HepG2 (cell line): ENCODE measurements around the gene DPEP2NB. TPM values are rescaled to one million over a fixed set of nuclear protein-coding genes. Genes with fewer than 3 reads are reported as not detected.
A peak's percentile ranks its signal among the peaks of the same experiment; 100 is the strongest.

ENCODE experiments used
- ATF7 ChIP-seq, 2 experiments: fragments of 450-650 bp in 1 of 2; sonication (generic) in 1 of 2; formaldehyde crosslinking in 1 of 2; IDR thresholded peaks; 2 replicates each; pipeline versions ENCODE4 v1.4.0 to v1.6.1; 2016 to 2020; ENCODE audit warnings: antibody characterized with exemption in 1 of 2, mild to moderate bottlenecking in 1 of 2, missing genetic modification reagents in 1 of 2
- BHLHE40 ChIP-seq: IDR thresholded peaks from 2 replicates; pipeline ENCODE4 v1.6.1; 2011; ENCODE audit warnings: low read length, improper control_type of control experiment
- IKZF1 ChIP-seq: fragments of 450-650 bp; IDR thresholded peaks from 2 replicates; pipeline ENCODE4 v1.7.1; 2016
- ISL2 ChIP-seq: sonication (generic); formaldehyde crosslinking; IDR thresholded peaks from 2 replicates; pipeline ENCODE4 v1.5.0; 2020; ENCODE audit warnings: missing genetic modification reagents
- ISX ChIP-seq: sonication (generic); formaldehyde crosslinking; conservative IDR thresholded peaks from 2 replicates; pipeline ENCODE4 v1.5.0; 2020; ENCODE audit warnings: missing genetic modification reagents
- MBNL3 ChIP-seq: fragments of 250-450 bp; sonication (Bioruptor Pico); conservative IDR thresholded peaks from 2 replicates; pipeline ENCODE4 v1.8.0; 2022; ENCODE audit warnings: mild to moderate bottlenecking, inconsistent platforms
- MIER3 ChIP-seq: IDR thresholded peaks from 2 replicates; pipeline ENCODE4 v1.6.1; 2016; ENCODE audit warnings: missing compliant biosample characterization, borderline replicate concordance
- NFYC ChIP-seq: IDR thresholded peaks from 2 replicates; pipeline ENCODE4 v1.6.1; 2016; ENCODE audit warnings: missing genetic modification reagents, missing compliant biosample characterization
- ONECUT2 ChIP-seq: sonication (generic); formaldehyde crosslinking; IDR thresholded peaks from 2 replicates; pipeline ENCODE4 v1.4.0; 2020; ENCODE audit warnings: missing genetic modification reagents
- SMAD9 ChIP-seq: sonication (generic); formaldehyde crosslinking; IDR thresholded peaks from 2 replicates; pipeline ENCODE4 v1.5.1; 2020; ENCODE audit warnings: mild to moderate bottlenecking, missing genetic modification reagents
- SP4 ChIP-seq: sonication (generic); formaldehyde crosslinking; IDR thresholded peaks from 2 replicates; pipeline ENCODE4 v1.8.1; 2023; ENCODE audit warnings: mild to moderate bottlenecking, missing genetic modification reagents
- WIZ ChIP-seq: sonication (generic); formaldehyde crosslinking; IDR thresholded peaks from 2 replicates; pipeline ENCODE4 v1.5.1; 2020; ENCODE audit warnings: mild to moderate bottlenecking, missing genetic modification reagents
- ZFX ChIP-seq: sonication (generic); formaldehyde crosslinking; IDR thresholded peaks from 2 replicates; pipeline ENCODE4 v1.4.0; 2020; ENCODE audit warnings: mild to moderate bottlenecking, low read depth, missing genetic modification reagents, moderate library complexity
- ZFY ChIP-seq: sonication (generic); formaldehyde crosslinking; IDR thresholded peaks from 2 replicates; pipeline ENCODE4 v1.4.0; 2020; ENCODE audit warnings: missing genetic modification reagents
- ZMYM4 ChIP-seq: sonication (generic); formaldehyde crosslinking; IDR thresholded peaks from 2 replicates; pipeline ENCODE4 v1.8.1; 2023; ENCODE audit warnings: mild to moderate bottlenecking, missing genetic modification reagents
- ZNF24 ChIP-seq: fragments of 450-650 bp; IDR thresholded peaks from 2 replicates; pipeline ENCODE4 v1.6.1; 2017; ENCODE audit warnings: antibody characterized with exemption, mild to moderate bottlenecking
- ZNF615 ChIP-seq: sonication (generic); formaldehyde crosslinking; IDR thresholded peaks from 2 replicates; pipeline ENCODE4 v1.5.0; 2020; ENCODE audit warnings: mild to moderate bottlenecking, missing genetic modification reagents, borderline replicate concordance
- ZNF7 ChIP-seq: IDR thresholded peaks from 2 replicates; pipeline ENCODE4 v1.6.1; 2016; ENCODE audit warnings: missing biosample characterization, missing genetic modification reagents
- ZNF747 ChIP-seq: sonication (generic); formaldehyde crosslinking; IDR thresholded peaks from 2 replicates; pipeline ENCODE4 v1.8.1; 2023; ENCODE audit warnings: missing genetic modification reagents, mild to moderate bottlenecking, borderline replicate concordance
- ZZZ3 ChIP-seq: sonication (generic); formaldehyde crosslinking; IDR thresholded peaks from 2 replicates; pipeline ENCODE4 v1.4.0; 2020; ENCODE audit warnings: missing genetic modification reagents, mild to moderate bottlenecking, borderline replicate concordance
- polyA plus RNA-seq, 8 experiments: library from polyadenylated mRNA; depleted of rRNA in 3 of 8; stranded (reverse) in 7 of 8; unstranded in 1 of 8; fragments of >200 nt; fragmentation: Illumina TruSeq in 4 of 8; extraction: Trizol in 4 of 8; gene quantifications; 2 replicates each; pipeline versions ENCODE4 v1.2.1 to v1.2.3, GENCODE V29; 2011 to 2016; ENCODE audit warnings: low read depth in 4 of 8, missing spikeins in 1 of 8, mixed read lengths in 1 of 8; ENCODE audit not compliant: insufficient read depth in 1 of 8
- total RNA-seq, 5 experiments: library from RNA; depleted of rRNA; stranded (reverse); fragments of >200 nt; fragmentation: Illumina TruSeq; extraction: Trizol; gene quantifications; 2 replicates each; pipeline ENCODE4 v1.2.3, GENCODE V29; 2016; ENCODE audit warnings: low read depth in 1 of 5
- TF ChIP-seq, protein P1 (sequence below): sonication (generic); formaldehyde crosslinking; IDR thresholded peaks from 2 replicates; pipeline ENCODE4 v1.5.0; 2020; ENCODE audit warnings: mild to moderate bottlenecking, missing genetic modification reagents
- TF ChIP-seq, protein P2 (sequence below): sonication (generic); formaldehyde crosslinking; IDR thresholded peaks from 2 replicates; pipeline ENCODE4 v1.4.0; 2020; ENCODE audit warnings: low read depth, mild to moderate bottlenecking, missing genetic modification reagents
- TF ChIP-seq, protein P3 (sequence below): IDR thresholded peaks from 2 replicates; pipeline ENCODE4 v1.6.1; 2016

Gene DPEP2NB
- total and polyA plus RNA-seq, 2 of the 13 experiments (the other 11 are each of a cell fraction or from before 2014, with no cell fraction given) = not detected

DNA sequence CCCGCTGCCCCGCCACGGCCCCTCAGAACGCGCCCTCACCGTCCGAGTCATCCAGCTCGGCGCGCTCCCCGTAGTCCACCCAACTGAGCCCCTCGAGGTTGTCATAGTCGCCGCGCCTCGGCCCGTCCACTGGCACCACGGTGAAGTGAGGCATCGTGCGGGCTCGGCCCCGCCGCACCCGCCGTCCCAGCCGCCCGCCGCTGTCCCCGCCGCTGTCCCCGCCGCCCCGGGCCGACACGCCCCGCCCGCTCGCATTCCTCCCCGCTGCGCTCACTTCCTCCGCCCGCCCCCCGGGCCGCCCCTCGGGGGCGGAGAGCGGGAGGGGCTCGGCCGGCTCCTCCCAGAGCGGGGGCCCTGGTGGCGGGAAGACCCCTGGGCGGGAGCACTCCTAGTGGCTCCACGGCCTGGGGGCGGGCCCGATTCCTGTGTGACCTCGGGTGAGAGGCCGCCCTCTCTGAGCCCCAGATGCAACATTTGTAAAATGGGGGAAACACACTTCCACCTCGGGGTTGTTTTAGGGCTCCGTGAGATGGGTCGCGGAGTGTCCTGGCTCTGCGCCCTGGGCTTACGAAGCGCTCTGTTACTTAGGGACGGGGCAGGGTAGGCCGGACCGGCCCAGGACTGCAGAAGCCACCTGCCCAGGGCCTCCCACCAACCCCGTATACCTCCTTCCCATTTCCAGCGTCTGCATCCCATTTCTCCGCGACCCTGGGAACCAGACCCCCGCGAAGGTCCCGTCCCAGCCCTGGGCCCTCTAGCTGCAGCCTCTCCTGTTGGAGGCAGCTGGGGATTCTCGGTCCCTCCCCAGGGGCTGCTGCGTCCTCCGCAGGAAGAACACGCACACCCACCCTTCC is 47.1 kb downstream of the DPEP2NB start, which contains the start of gene SLC12A4 (continued):
- TF ChIP-seq, protein P1, sequence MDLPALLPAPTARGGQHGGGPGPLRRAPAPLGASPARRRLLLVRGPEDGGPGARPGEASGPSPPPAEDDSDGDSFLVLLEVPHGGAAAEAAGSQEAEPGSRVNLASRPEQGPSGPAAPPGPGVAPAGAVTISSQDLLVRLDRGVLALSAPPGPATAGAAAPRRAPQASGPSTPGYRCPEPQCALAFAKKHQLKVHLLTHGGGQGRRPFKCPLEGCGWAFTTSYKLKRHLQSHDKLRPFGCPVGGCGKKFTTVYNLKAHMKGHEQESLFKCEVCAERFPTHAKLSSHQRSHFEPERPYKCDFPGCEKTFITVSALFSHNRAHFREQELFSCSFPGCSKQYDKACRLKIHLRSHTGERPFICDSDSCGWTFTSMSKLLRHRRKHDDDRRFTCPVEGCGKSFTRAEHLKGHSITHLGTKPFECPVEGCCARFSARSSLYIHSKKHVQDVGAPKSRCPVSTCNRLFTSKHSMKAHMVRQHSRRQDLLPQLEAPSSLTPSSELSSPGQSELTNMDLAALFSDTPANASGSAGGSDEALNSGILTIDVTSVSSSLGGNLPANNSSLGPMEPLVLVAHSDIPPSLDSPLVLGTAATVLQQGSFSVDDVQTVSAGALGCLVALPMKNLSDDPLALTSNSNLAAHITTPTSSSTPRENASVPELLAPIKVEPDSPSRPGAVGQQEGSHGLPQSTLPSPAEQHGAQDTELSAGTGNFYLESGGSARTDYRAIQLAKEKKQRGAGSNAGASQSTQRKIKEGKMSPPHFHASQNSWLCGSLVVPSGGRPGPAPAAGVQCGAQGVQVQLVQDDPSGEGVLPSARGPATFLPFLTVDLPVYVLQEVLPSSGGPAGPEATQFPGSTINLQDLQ (CRISPR knock-in tag) = peak; percentile 79; the same call in 1 of the 2 replicates
- no peak; the same call in 1 of the 2 replicates for TF ChIP-seq ZNF7 (CRISPR knock-in tag)
- TF ChIP-seq, protein P2, sequence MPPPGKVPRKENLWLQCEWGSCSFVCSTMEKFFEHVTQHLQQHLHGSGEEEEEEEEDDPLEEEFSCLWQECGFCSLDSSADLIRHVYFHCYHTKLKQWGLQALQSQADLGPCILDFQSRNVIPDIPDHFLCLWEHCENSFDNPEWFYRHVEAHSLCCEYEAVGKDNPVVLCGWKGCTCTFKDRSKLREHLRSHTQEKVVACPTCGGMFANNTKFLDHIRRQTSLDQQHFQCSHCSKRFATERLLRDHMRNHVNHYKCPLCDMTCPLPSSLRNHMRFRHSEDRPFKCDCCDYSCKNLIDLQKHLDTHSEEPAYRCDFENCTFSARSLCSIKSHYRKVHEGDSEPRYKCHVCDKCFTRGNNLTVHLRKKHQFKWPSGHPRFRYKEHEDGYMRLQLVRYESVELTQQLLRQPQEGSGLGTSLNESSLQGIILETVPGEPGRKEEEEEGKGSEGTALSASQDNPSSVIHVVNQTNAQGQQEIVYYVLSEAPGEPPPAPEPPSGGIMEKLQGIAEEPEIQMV (CRISPR knock-in tag) = peak; percentile 42; the same call in 1 of the 2 replicates
- no peak for TF ChIP-seq WIZ
- no peak for TF ChIP-seq ZNF615 (CRISPR knock-in tag)
- TF ChIP-seq ONECUT2 (CRISPR knock-in tag) = no peak
- TF ChIP-seq SP4 (CRISPR knock-in tag) = peak; percentile 99
- TF ChIP-seq ISL2 (CRISPR knock-in tag) = 0 out of 2 replicates have a peak, but pooled peaks have one; percentile 35
- no peak for TF ChIP-seq ISX (CRISPR knock-in tag)
- TF ChIP-seq ZFX = peak; percentile 83
- TF ChIP-seq ATF7 (IDR thresholded peaks at IDR 0.05) = no peak
- peak; percentile 94 for TF ChIP-seq ATF7 (CRISPR knock-in tag; IDR thresholded peaks at IDR 0.05)
- TF ChIP-seq ZFY (CRISPR knock-in tag) = peak; percentile 87
- peak; percentile 42; the same call in 1 of the 2 replicates for TF ChIP-seq MIER3
- TF ChIP-seq ZNF747 = peak; percentile 38; the same call in 1 of the 2 replicates
- 0 out of 2 replicates have a peak, but pooled peaks have one; percentile 24 for TF ChIP-seq NFYC (CRISPR knock-in tag)
- TF ChIP-seq, protein P3, sequence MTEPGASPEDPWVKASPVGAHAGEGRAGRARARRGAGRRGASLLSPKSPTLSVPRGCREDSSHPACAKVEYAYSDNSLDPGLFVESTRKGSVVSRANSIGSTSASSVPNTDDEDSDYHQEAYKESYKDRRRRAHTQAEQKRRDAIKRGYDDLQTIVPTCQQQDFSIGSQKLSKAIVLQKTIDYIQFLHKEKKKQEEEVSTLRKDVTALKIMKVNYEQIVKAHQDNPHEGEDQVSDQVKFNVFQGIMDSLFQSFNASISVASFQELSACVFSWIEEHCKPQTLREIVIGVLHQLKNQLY (CRISPR knock-in tag) = 0 out of 2 replicates have a peak, but pooled peaks have one; percentile 32
- no peak for TF ChIP-seq ZNF24
- TF ChIP-seq IKZF1 = no peak
- 0 out of 2 replicates have a peak, but pooled peaks have one; percentile 37 for TF ChIP-seq BHLHE40
- no peak for TF ChIP-seq MBNL3 (CRISPR knock-in tag)
- TF ChIP-seq ZZZ3 (CRISPR knock-in tag) = peak; percentile 49; the same call in 1 of the 2 replicates
- TF ChIP-seq SMAD9 = no peak
- peak; percentile 65 for TF ChIP-seq ZMYM4 (CRISPR knock-in tag)
